Muscle layer of duodenum (tissue), 2 donors: ENCODE measurements around the gene MED12.

ENCODE experiments used
- H3K27ac ChIP-seq: one replicate; pipeline ENCODE4 v1.7.0; 2013; ENCODE audit warnings: mild to moderate bottlenecking, low read length
- H3K27me3 ChIP-seq: one replicate; pipeline ENCODE4 v1.7.0; 2013; ENCODE audit warnings: low read depth, mild to moderate bottlenecking, control low read depth, low read length
- H3K36me3 ChIP-seq, 2 donors: one replicate each; pipeline ENCODE4 v1.7.0; 2013; ENCODE audit warnings: low read length in 2 of 2, control low read depth in 1 of 2, mild to moderate bottlenecking in 1 of 2; ENCODE audit not compliant: insufficient read depth in 2 of 2, control insufficient read depth in 1 of 2
- H3K4me1 ChIP-seq, 2 donors: one replicate each; pipeline ENCODE4 v1.7.0; 2013; ENCODE audit warnings: low read length in 2 of 2, mild to moderate bottlenecking in 2 of 2, control low read depth in 1 of 2, moderate library complexity in 1 of 2; ENCODE audit not compliant: insufficient read depth in 2 of 2, control insufficient read depth in 1 of 2
- H3K4me3 ChIP-seq, 2 donors: one replicate each; pipeline ENCODE4 v1.7.0; 2013; ENCODE audit warnings: low read length in 2 of 2, low read depth in 1 of 2, mild to moderate bottlenecking in 1 of 2
- H3K9me3 ChIP-seq, 2 donors: one replicate each; pipeline ENCODE4 v1.7.0; 2013; ENCODE audit warnings: low read length in 2 of 2, control low read depth in 1 of 2, mild to moderate bottlenecking in 1 of 2; ENCODE audit not compliant: control insufficient read depth in 1 of 2
- donor health status: healthy.

The MED12 gene

GRCh38 chrX:71118032-71118984, at the start of gene MED12:
TSS of gene MED12 (plus strand) at chrX:71118596. CDS start at chrX:71118755, 159 bp downstream.
- no peaks in the 10 kb centered on the region for H3K27me3 ChIP-seq
- H3K4me1 ChIP-seq = peaks cover 2 to 10% of the 10 kb centered on the region in 2 donors
- H3K27ac ChIP-seq = peak within 1 kb of the TSS; percentile 80
- H3K4me3 ChIP-seq = peak within 1 kb of the TSS; percentile 60 to 79
- H3K36me3 ChIP-seq = peaks cover 15 to 23% of the 10 kb centered on the region in 2 donors
- H3K9me3 ChIP-seq = no peaks in the 10 kb centered on the region

- Histone ChIP-seq H3K4me3 (no peak overlapping the region), H3K36me3 (no peaks in the 10 kb centered on the region), H3K9me3 (no peaks in the 10 kb centered on the region), H3K4me1 (peaks cover 0 to 13% of the 10 kb centered on the region in 2 donors), H3K27ac (no peak overlapping the region), H3K27me3 (no peaks in the 10 kb centered on the region)
Measured at GRCh38 chrX:71070531-71070930, 47.9 kb upstream of the MED12 start.

- Histone ChIP-seq H3K36me3 (no peaks in the 10 kb centered on the region), H3K9me3 (no peaks in the 10 kb centered on the region), H3K27ac (no peak overlapping the region), H3K27me3 (no peaks in the 10 kb centered on the region), H3K4me1 (no peaks in the 10 kb centered on the region), H3K4me3 (no peak overlapping the region)
Measured at GRCh38 chrX:71081330-71082123, 36.9 kb upstream of the MED12 start.

- H3K27me3 ChIP-seq = no peaks in the 10 kb centered on the region
- no peaks in the 10 kb centered on the region for H3K4me1 ChIP-seq
- H3K4me3 ChIP-seq = no peak overlapping the region
- no peaks in the 10 kb centered on the region for H3K9me3 ChIP-seq
- H3K36me3 ChIP-seq = no peaks in the 10 kb centered on the region
- H3K27ac ChIP-seq = no peak overlapping the region
Measured at GRCh38 chrX:71082124-71082647, 36.2 kb upstream of the MED12 start.

- Histone ChIP-seq H3K36me3 (no peaks in the 10 kb centered on the region), H3K27me3 (no peaks in the 10 kb centered on the region), H3K9me3 (no peaks in the 10 kb centered on the region), H3K4me1 (no peaks in the 10 kb centered on the region), H3K27ac (no peak overlapping the region), H3K4me3 (no peak overlapping the region)
Measured at GRCh38 chrX:71082822-71083221, 35.6 kb upstream of the MED12 start.

GRCh38 chrX:71085900-71086299, 32.5 kb upstream of the MED12 start:
- H3K4me1 ChIP-seq = no peaks in the 10 kb centered on the region
- H3K4me3 ChIP-seq = no peak overlapping the region
- H3K27ac ChIP-seq = no peak overlapping the region
- no peaks in the 10 kb centered on the region for H3K9me3 ChIP-seq
- no peaks in the 10 kb centered on the region for H3K27me3 ChIP-seq
- H3K36me3 ChIP-seq = no peaks in the 10 kb centered on the region

- H3K4me1 ChIP-seq = peaks cover 0 to 3% of the 10 kb centered on the region in 2 donors
- H3K27me3 ChIP-seq = no peaks in the 10 kb centered on the region
- no peak overlapping the region for H3K4me3 ChIP-seq
- no peaks in the 10 kb centered on the region for H3K36me3 ChIP-seq
- H3K9me3 ChIP-seq = no peaks in the 10 kb centered on the region
- H3K27ac ChIP-seq = no peak overlapping the region
Measured at GRCh38 chrX:71091263-71091662, 27.1 kb upstream of the MED12 start.

- Histone ChIP-seq H3K27me3 (no peaks in the 10 kb centered on the region), H3K27ac (no peak overlapping the region)
Measured at GRCh38 chrX:71095033-71095432, 23.4 kb upstream of the MED12 start.

GRCh38 chrX:71095555-71095980, 22.8 kb upstream of the MED12 start, which contains the start of gene FOXO4:
TSS of gene FOXO4 (plus strand) at chrX:71095851. CDS start at chrX:71096529, 678 bp downstream.
- no peak within 1 kb of the TSS for H3K27ac ChIP-seq
- no peaks in the 10 kb centered on the region for H3K27me3 ChIP-seq
- no peaks in the 10 kb centered on the region for H3K36me3 ChIP-seq
- no peaks in the 10 kb centered on the region for H3K9me3 ChIP-seq
- peak within 1 kb of the TSS; percentile 70 to 72 for H3K4me3 ChIP-seq
- peaks cover 4 to 17% of the 10 kb centered on the region in 2 donors for H3K4me1 ChIP-seq

More at GRCh38 chrX:71095033-71095432, 23.4 kb upstream of the MED12 start:
- no peaks in the 10 kb centered on the region for H3K9me3 ChIP-seq
- H3K36me3 ChIP-seq = no peaks in the 10 kb centered on the region
- H3K4me1 ChIP-seq = peaks cover 4 to 17% of the 10 kb centered on the region in 2 donors
- H3K4me3 ChIP-seq = peak overlapping the region; percentile 70 to 72

- no peaks in the 10 kb centered on the region for H3K36me3 ChIP-seq
- no peak overlapping the region for H3K27ac ChIP-seq
- H3K4me1 ChIP-seq = peaks cover 4 to 17% of the 10 kb centered on the region in 2 donors
- H3K9me3 ChIP-seq = no peaks in the 10 kb centered on the region
- peak overlapping the region; percentile 69 to 70 for H3K4me3 ChIP-seq
- no peaks in the 10 kb centered on the region for H3K27me3 ChIP-seq
Measured at GRCh38 chrX:71095981-71096759, 22.2 kb upstream of the MED12 start.
